ENCODE measurements around the gene ZNF701. TPM values are rescaled to one million over a fixed set of nuclear protein-coding genes. Genes with fewer than 3 reads are reported as not detected.
"Not testable (repeated sequence)": the region's sequence is repeated elsewhere in the genome, so short reads cannot be mapped to it uniquely, and the experiment has no call there.

ZNF701 gene
- total and polyA plus RNA-seq, 2 experiments from 2014 or later = 8.5 to 24.7 TPM

DNA sequence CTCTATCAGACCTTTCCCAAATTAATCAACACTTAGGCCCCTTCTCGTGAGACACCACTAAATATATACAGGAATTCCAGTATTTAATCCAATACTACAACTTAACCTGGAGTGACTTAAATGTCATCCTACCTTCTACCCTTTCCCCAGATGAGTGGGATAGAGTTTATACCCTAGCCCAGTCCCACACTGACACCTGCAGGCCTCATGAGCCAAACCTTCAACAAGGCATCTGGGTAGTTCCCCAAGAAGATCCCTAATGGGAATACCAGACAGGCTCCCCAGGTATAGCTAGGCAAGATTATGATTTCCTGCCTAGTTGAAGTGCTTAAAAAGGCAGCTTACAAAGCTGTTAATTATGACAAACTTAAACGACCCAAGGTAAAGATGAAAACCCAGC, 52.2 kb downstream of the ZNF701 start (continued):
- no peak for TF ChIP-seq ZNF462 (CRISPR knock-in tag; IDR thresholded peaks at IDR 0.05)
- no peak for TF ChIP-seq EZH2 (IDR thresholded peaks at IDR 0.05; ENCODE audit: low read depth, unreplicated experiment)
- TF ChIP-seq, protein P1, sequence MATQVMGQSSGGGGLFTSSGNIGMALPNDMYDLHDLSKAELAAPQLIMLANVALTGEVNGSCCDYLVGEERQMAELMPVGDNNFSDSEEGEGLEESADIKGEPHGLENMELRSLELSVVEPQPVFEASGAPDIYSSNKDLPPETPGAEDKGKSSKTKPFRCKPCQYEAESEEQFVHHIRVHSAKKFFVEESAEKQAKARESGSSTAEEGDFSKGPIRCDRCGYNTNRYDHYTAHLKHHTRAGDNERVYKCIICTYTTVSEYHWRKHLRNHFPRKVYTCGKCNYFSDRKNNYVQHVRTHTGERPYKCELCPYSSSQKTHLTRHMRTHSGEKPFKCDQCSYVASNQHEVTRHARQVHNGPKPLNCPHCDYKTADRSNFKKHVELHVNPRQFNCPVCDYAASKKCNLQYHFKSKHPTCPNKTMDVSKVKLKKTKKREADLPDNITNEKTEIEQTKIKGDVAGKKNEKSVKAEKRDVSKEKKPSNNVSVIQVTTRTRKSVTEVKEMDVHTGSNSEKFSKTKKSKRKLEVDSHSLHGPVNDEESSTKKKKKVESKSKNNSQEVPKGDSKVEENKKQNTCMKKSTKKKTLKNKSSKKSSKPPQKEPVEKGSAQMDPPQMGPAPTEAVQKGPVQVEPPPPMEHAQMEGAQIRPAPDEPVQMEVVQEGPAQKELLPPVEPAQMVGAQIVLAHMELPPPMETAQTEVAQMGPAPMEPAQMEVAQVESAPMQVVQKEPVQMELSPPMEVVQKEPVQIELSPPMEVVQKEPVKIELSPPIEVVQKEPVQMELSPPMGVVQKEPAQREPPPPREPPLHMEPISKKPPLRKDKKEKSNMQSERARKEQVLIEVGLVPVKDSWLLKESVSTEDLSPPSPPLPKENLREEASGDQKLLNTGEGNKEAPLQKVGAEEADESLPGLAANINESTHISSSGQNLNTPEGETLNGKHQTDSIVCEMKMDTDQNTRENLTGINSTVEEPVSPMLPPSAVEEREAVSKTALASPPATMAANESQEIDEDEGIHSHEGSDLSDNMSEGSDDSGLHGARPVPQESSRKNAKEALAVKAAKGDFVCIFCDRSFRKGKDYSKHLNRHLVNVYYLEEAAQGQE (IDR thresholded peaks at IDR 0.05; ENCODE audit: unreplicated experiment) = no peak
- TF ChIP-seq ZNF114 (CRISPR knock-in tag; IDR thresholded peaks at IDR 0.05) = no peak
- no peak for TF ChIP-seq EZH2phosphoT487 (IDR thresholded peaks at IDR 0.05; ENCODE audit: unreplicated experiment)

GRCh38 chr19:52626915-52627314, 56.8 kb downstream of the ZNF701 start:
- Histone ChIP-seq H3K9me2 (ENCODE audit: insufficient read depth) (no peaks in the 10 kb centered on the region), H3K36me3 (ENCODE audit: insufficient read depth) (no peaks in the 10 kb centered on the region; the same call in 1 of the 2 replicates), H3K79me2 (replicated peaks; ENCODE audit: insufficient read depth) (no peaks in the 10 kb centered on the region), H3K27me3 (ENCODE audit: insufficient read depth) (no peaks in the 10 kb centered on the region), H4K20me1 (replicated peaks; ENCODE audit: insufficient read depth) (peaks cover 6% of the 10 kb centered on the region; the same call in 1 of the 2 replicates), H2AFZ (no peak overlapping the region), H3K4me3 (no peak overlapping the region), H3K4me2 (no peak overlapping the region), H3K4me1 (ENCODE audit: insufficient read depth) (no peaks in the 10 kb centered on the region), H3F3A (replicated peaks; ENCODE audit: low read depth) (no peaks in the 10 kb centered on the region), H3K27ac (ENCODE audit: low read depth) (no peak overlapping the region)
- Mint-ChIP-seq H3K4me1 (no peaks in the 10 kb centered on the region), H3K27me3 (ENCODE audit: insufficient read depth, low read depth, poor library complexity) (peaks cover 6% of the 10 kb centered on the region), H3K36me3 (ENCODE audit: low read depth) (peaks cover 44% of the 10 kb centered on the region), H3K4me3 (no peak overlapping the region), H3K27ac (no peak overlapping the region), H3K9me3 (peaks cover 31% of the 10 kb centered on the region)
- TF ChIP-seq, protein P2, sequence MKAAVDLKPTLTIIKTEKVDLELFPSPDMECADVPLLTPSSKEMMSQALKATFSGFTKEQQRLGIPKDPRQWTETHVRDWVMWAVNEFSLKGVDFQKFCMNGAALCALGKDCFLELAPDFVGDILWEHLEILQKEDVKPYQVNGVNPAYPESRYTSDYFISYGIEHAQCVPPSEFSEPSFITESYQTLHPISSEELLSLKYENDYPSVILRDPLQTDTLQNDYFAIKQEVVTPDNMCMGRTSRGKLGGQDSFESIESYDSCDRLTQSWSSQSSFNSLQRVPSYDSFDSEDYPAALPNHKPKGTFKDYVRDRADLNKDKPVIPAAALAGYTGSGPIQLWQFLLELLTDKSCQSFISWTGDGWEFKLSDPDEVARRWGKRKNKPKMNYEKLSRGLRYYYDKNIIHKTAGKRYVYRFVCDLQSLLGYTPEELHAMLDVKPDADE (IDR thresholded peaks at IDR 0.05) = no peak
- DNase-seq (ENCODE audit: low spot score) (no peak), ATAC-seq (no peak)

DNA sequence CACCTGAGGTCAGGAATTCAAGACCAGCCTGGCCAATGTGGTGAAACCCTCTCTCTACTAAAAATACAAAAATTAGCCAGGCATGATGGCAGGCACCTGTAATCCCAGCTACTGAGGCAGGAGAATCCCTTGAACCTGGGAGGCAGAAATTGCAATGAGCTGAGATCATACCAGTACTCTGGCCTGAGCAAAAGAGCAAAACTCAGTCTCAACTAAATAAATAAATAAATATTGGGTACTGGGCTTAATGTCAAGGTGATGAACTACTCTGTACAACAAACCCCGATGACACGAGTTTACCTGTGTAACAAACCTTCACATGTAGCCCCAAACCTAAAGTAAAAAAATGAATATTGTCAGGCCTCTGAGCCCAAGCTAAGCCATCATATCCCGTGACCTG, 57.4 kb downstream of the ZNF701 start:
- H3K27me3 ChIP-seq (ENCODE audit: insufficient read depth); H3K9me2 ChIP-seq (ENCODE audit: insufficient read depth); H3F3A ChIP-seq (replicated peaks; ENCODE audit: low read depth); H3K4me3 ChIP-seq; ATAC-seq; H3K27me3 Mint-ChIP-seq (ENCODE audit: insufficient read depth, low read depth, poor library complexity); H3K27ac ChIP-seq (ENCODE audit: low read depth); H3K27ac Mint-ChIP-seq; H3K4me1 Mint-ChIP-seq; DNase-seq (ENCODE audit: low spot score); H3K79me2 ChIP-seq (replicated peaks; ENCODE audit: insufficient read depth); H4K20me1 ChIP-seq (replicated peaks; ENCODE audit: insufficient read depth); H3K4me3 Mint-ChIP-seq; H3K36me3 ChIP-seq (ENCODE audit: insufficient read depth); H3K4me2 ChIP-seq; H2AFZ ChIP-seq; H3K4me1 ChIP-seq (ENCODE audit: insufficient read depth): not testable (repeated sequence)
- H3K9me3 Mint-ChIP-seq = peaks cover 31% of the 10 kb centered on the region
- peaks cover 40% of the 10 kb centered on the region for H3K36me3 Mint-ChIP-seq (ENCODE audit: low read depth)

Measured in GM23338 (cell line).